ENCODE measurements around the gene NPAS3. TPM values are rescaled to one million over a fixed set of nuclear protein-coding genes. Genes with fewer than 3 reads are reported as not detected.

NPAS3 gene
- total RNA-seq, 1 experiment from 2014 or later = not detected

GRCh38 chr14:33671556-33671955 lies 732.9 kb downstream of the NPAS3 start:
- intact Hi-C loops (cut with micrococcal nuclease) = loop anchor here (10.0 kb wide), 1 partner anchor 423 kb away; no protein-coding TSS in a partner anchor
- H3K4me2 ChIP-seq (ENCODE audit: low read length) = no peak overlapping the region
- no peak for TF ChIP-seq ZNF274 (IDR thresholded peaks at IDR 0.05; ENCODE audit: low read depth, low read length)
- no peak for TF ChIP-seq SP1 (IDR thresholded peaks at IDR 0.05; ENCODE audit: low read depth)
- TF ChIP-seq REST (IDR thresholded peaks at IDR 0.05; ENCODE audit: low read depth) = no peak
- TF ChIP-seq RAD21 (IDR thresholded peaks at IDR 0.05; ENCODE audit: low read depth) = no peak
- TF ChIP-seq TCF7L2 (IDR thresholded peaks at IDR 0.05; ENCODE audit: borderline replicate concordance, extremely low read depth, insufficient read depth, insufficient read length) = no peak
- no peak for TF ChIP-seq SRF (IDR thresholded peaks at IDR 0.05; ENCODE audit: low read depth)
- TF ChIP-seq ZBTB33 (IDR thresholded peaks at IDR 0.05; ENCODE audit: extremely low read depth, insufficient replicate concordance, low read length) = no peak
- TF ChIP-seq CBX3 (IDR thresholded peaks at IDR 0.05; ENCODE audit: low read depth) = no peak
- no peak for TF ChIP-seq ELF1 (IDR thresholded peaks at IDR 0.05; ENCODE audit: borderline replicate concordance, low read depth)
- TF ChIP-seq ATF3 (IDR thresholded peaks at IDR 0.05) = no peak
- no peak for TF ChIP-seq JUND (IDR thresholded peaks at IDR 0.05)
- no peak for TF ChIP-seq FOSL1 (IDR thresholded peaks at IDR 0.05; ENCODE audit: low read depth)
- H3K4me3 ChIP-seq (replicated peaks in 1 of 2; ENCODE audit: low read depth in 1 of 2, low read length in 2 of 2) = no peak overlapping the region
- no peak overlapping the region for H2AFZ ChIP-seq (ENCODE audit: low read depth, low read length, poor library complexity, severe bottlenecking)
- no peaks in the 10 kb centered on the region for H3K4me1 ChIP-seq (ENCODE audit: control insufficient read depth in 1 of 2, insufficient read depth in 2 of 2, low read length in 2 of 2)
- no peaks in the 10 kb centered on the region for H3K9me2 ChIP-seq (ENCODE audit: insufficient read depth)
- no peaks in the 10 kb centered on the region; the same call in 1 of the 2 replicates for H3K27me3 ChIP-seq (ENCODE audit: insufficient read depth, low read length)
- ChIA-PET RAD21 (ENCODE audit: low non-redundant PET in 1 of 2, low total read pairs in 2 of 2, uncharacterized antibody in 2 of 2, unreplicated experiment in 2 of 2) (no interaction called here), CTCF (no interaction called here), POLR2A (no interaction called here)
- DNase-seq (ENCODE audit: low read depth, low spot score) (no peak), ATAC-seq (no peak)
- no TSS peak for BruUV-seq (replicated peaks)
- no peaks in the 10 kb centered on the region for H3K36me3 ChIP-seq (ENCODE audit: control insufficient read depth in 1 of 2, insufficient read depth in 2 of 2, low read length in 2 of 2)
- H3K27ac ChIP-seq (ENCODE audit: low read depth, low read length) = no peak overlapping the region
- no peak overlapping the region for H3K9ac ChIP-seq (ENCODE audit: low read length)
- H3K79me2 ChIP-seq (ENCODE audit: insufficient read depth, low read length) = no peaks in the 10 kb centered on the region
- no peaks in the 10 kb centered on the region for H3K9me3 ChIP-seq (ENCODE audit: control insufficient read depth in 1 of 2, insufficient read depth in 1 of 2, low read depth in 1 of 2, low read length in 2 of 2)
- H4K20me1 ChIP-seq (ENCODE audit: insufficient read depth) = no peaks in the 10 kb centered on the region
